HG03469 (cell line): ENCODE measurements around the gene KCNC4.

Source experiments
- ATAC-seq: cut with Tn5 transposase; IDR thresholded peaks from one replicate; pipeline ENCODE4 v1.9.1; 2021; ENCODE audit warnings: mild to moderate bottlenecking, moderate library complexity, moderate number of reproducible peaks; ENCODE audit not compliant: unreplicated experiment

The KCNC4 gene

GRCh38 chr1:110211496-110212168 lies 1.5 kb downstream of the KCNC4 start:
- no peak for ATAC-seq

GRCh38 chr1:110212169-110213142 lies 2.3 kb downstream of the KCNC4 start:
- ATAC-seq, result no peak

- no peak for ATAC-seq
These were observed 3.0 kb downstream of the KCNC4 start for GRCh38 chr1:110213143-110213540.

GRCh38 chr1:110214454-110215404 lies 4.6 kb downstream of the KCNC4 start:
- ATAC-seq, result no peak

GRCh38 chr1:110215621-110216515 lies 5.8 kb downstream of the KCNC4 start:
- ATAC-seq, result no peak

- no peak for ATAC-seq
These were observed 6.8 kb downstream of the KCNC4 start for GRCh38 chr1:110216844-110217444.

- no peak for ATAC-seq
These were observed 8.0 kb downstream of the KCNC4 start for GRCh38 chr1:110218137-110218536.

GRCh38 chr1:110218739-110219138 lies 8.6 kb downstream of the KCNC4 start:
- ATAC-seq, result no peak

GRCh38 chr1:110220324-110220723 lies 10.2 kb downstream of the KCNC4 start:
- ATAC-seq, result no peak

- ATAC-seq, result no peak
These were observed 11.0 kb downstream of the KCNC4 start for GRCh38 chr1:110221119-110221518.

GRCh38 chr1:110223127-110223526 lies 13.0 kb downstream of the KCNC4 start:
- ATAC-seq, result no peak

- no peak for ATAC-seq
These were observed 13.5 kb downstream of the KCNC4 start for GRCh38 chr1:110223581-110223980.

GRCh38 chr1:110224240-110224995 lies 14.3 kb downstream of the KCNC4 start:
- no peak for ATAC-seq

GRCh38 chr1:110225212-110225611 lies 15.1 kb downstream of the KCNC4 start:
- no peak for ATAC-seq

GRCh38 chr1:110225756-110226404 lies 15.8 kb downstream of the KCNC4 start:
- ATAC-seq, result no peak

GRCh38 chr1:110227774-110228173 lies 17.7 kb downstream of the KCNC4 start:
- no peak for ATAC-seq

GRCh38 chr1:110228381-110228780 lies 18.3 kb downstream of the KCNC4 start:
- no peak for ATAC-seq

GRCh38 chr1:110228869-110229268 lies 18.8 kb downstream of the KCNC4 start:
- no peak for ATAC-seq
